K562 (cell line): ENCODE results near the gene TBXAS1. TPM values are rescaled to one million over a fixed set of nuclear protein-coding genes. Genes with fewer than 3 reads are reported as not detected.

Experiments
- BHLHE40 ChIP-seq: IDR thresholded peaks from 2 replicates; pipeline ENCODE4 v1.6.1; 2011; ENCODE audit warnings: low read length, improper control_type of control experiment
- BRCA1 ChIP-seq, 2 experiments: fragments of 450-650 bp in 1 of 2; sonication (generic) in 1 of 2; formaldehyde crosslinking in 1 of 2; IDR thresholded peaks; 2 replicates each; pipeline versions ENCODE4 v1.5.0 to v1.6.1; 2017 to 2020; ENCODE audit warnings: mild to moderate bottlenecking in 1 of 2, missing genetic modification reagents in 1 of 2
- CEBPB ChIP-seq: fragments of 450-650 bp; IDR thresholded peaks from 2 replicates; pipeline ENCODE4 v1.6.1; 2016; ENCODE audit warnings: missing genetic modification characterization, missing compliant biosample characterization
- CREM ChIP-seq: IDR thresholded peaks from 2 replicates; pipeline ENCODE4 v1.6.1; 2014; ENCODE audit warnings: antibody characterized with exemption, low read depth
- EP400 ChIP-seq: fragments of 450-650 bp; IDR thresholded peaks from 2 replicates; pipeline ENCODE4 v1.6.1; 2017; ENCODE audit warnings: antibody characterized with exemption, mild to moderate bottlenecking, moderate library complexity
- FOS ChIP-seq: IDR thresholded peaks from 3 replicates; pipeline ENCODE4 v1.6.1; 2011; ENCODE audit not compliant: insufficient read length; ENCODE audit errors: extremely low read depth
- GABPB1 ChIP-seq: sonication (generic); formaldehyde crosslinking; IDR thresholded peaks from 2 replicates; pipeline ENCODE4 v1.8.0; 2022; ENCODE audit warnings: mild to moderate bottlenecking, missing genetic modification reagents
- HDAC2 ChIP-seq: fragments of 450-650 bp; IDR thresholded peaks from 2 replicates; pipeline ENCODE4 v1.6.1; 2016; ENCODE audit warnings: mild to moderate bottlenecking
- HMG20B ChIP-seq: fragments of 250-450 bp; sonication (Bioruptor Pico); IDR thresholded peaks from 2 replicates; pipeline ENCODE4 v1.5.0; 2021; ENCODE audit warnings: mild to moderate bottlenecking
- HNRNPL ChIP-seq: fragments of 200-400 bp; formaldehyde crosslinking; IDR thresholded peaks from 2 replicates; pipeline ENCODE4 v1.6.1; 2017; ENCODE audit warnings: low read depth, mild to moderate bottlenecking, low read length
- NR1H2 ChIP-seq: sonication (generic); formaldehyde crosslinking; IDR thresholded peaks from 2 replicates; pipeline ENCODE4 v1.4.0; 2020; ENCODE audit warnings: mild to moderate bottlenecking, missing genetic modification reagents
- NR2C1 ChIP-seq, 2 experiments: fragments of 450-650 bp; IDR thresholded peaks; 2 replicates each; pipeline ENCODE4 v1.6.1; 2017; ENCODE audit warnings: mild to moderate bottlenecking in 2 of 2, antibody characterized with exemption in 1 of 2, inconsistent platforms in 1 of 2, missing compliant biosample characterization in 1 of 2, missing genetic modification characterization in 1 of 2
- PRMT5 ChIP-seq: sonication (generic); formaldehyde crosslinking; IDR thresholded peaks from 2 replicates; pipeline ENCODE4 v1.5.0; 2020; ENCODE audit warnings: missing genetic modification reagents
- RB1 ChIP-seq: fragments of 450-650 bp; IDR thresholded peaks from 2 replicates; pipeline ENCODE4 v1.6.1; 2017; ENCODE audit warnings: low read depth, mild to moderate bottlenecking
- RBM17 ChIP-seq: fragments of 200-400 bp; formaldehyde crosslinking; IDR thresholded peaks from 2 replicates; pipeline ENCODE4 v1.6.1; 2017; ENCODE audit warnings: low read depth, mild to moderate bottlenecking, low read length, borderline replicate concordance
- SIN3B ChIP-seq: fragments of 450-650 bp; IDR thresholded peaks from 2 replicates; pipeline ENCODE4 v1.6.1; 2017; ENCODE audit warnings: low read depth, mild to moderate bottlenecking, moderate library complexity
- SMC3 ChIP-seq: conservative IDR thresholded peaks from 2 replicates; pipeline ENCODE4 v1.6.1; 2011; ENCODE audit warnings: low read depth, low read length, improper control_type of control experiment; ENCODE audit not compliant: insufficient read depth
- SNIP1 ChIP-seq: fragments of 450-650 bp; IDR thresholded peaks from 2 replicates; pipeline ENCODE4 v1.7.1; 2017; ENCODE audit warnings: low read depth, mild to moderate bottlenecking
- TAL1 ChIP-seq: fragments of 450-650 bp; IDR thresholded peaks from 2 replicates; pipeline ENCODE4 v1.6.1; 2016; ENCODE audit warnings: mild to moderate bottlenecking
- TEAD4 ChIP-seq, 2 experiments: sonication (generic) in 1 of 2; formaldehyde crosslinking in 1 of 2; IDR thresholded peaks; 2 replicates each; pipeline versions ENCODE4 v1.6.1 to v1.8.0; 2012 to 2022; ENCODE audit warnings: borderline replicate concordance in 1 of 2, inconsistent platforms in 1 of 2, low read length in 1 of 2, mild to moderate bottlenecking in 1 of 2, missing genetic modification reagents in 1 of 2
- ZNF253 ChIP-seq: fragments of 250-450 bp; sonication (Bioruptor Pico); conservative IDR thresholded peaks from 2 replicates; pipeline ENCODE4 v1.6.1; 2021; ENCODE audit warnings: mild to moderate bottlenecking
- ZNF311 ChIP-seq: fragments of 250-450 bp; sonication (Bioruptor Pico); IDR thresholded peaks from 2 replicates; pipeline ENCODE4 v1.4.0; 2020; ENCODE audit warnings: mild to moderate bottlenecking, moderate library complexity
- ZNF518B ChIP-seq: fragments of 250-450 bp; sonication (Bioruptor Pico); IDR thresholded peaks from 2 replicates; pipeline ENCODE4 v1.5.0; 2021; ENCODE audit warnings: mild to moderate bottlenecking, moderate library complexity
- ZZZ3 ChIP-seq: fragments of 450-650 bp; IDR thresholded peaks from 2 replicates; pipeline ENCODE4 v1.6.1; 2016; ENCODE audit warnings: antibody characterized with exemption, mild to moderate bottlenecking, moderate library complexity
- polyA plus RNA-seq, 8 experiments: library from polyadenylated mRNA; depleted of rRNA in 4 of 8; stranded (reverse) in 5 of 8; unstranded in 3 of 8; fragments of >200 nt; fragmentation: Nextera tagmentation in 2 of 8; fragmentation: Illumina TruSeq in 1 of 8; extraction: Ambion mirVana in 2 of 8; extraction: Trizol in 1 of 8; gene quantifications; 2 replicates each; pipeline versions ENCODE4 v1.2.1 to v1.2.3, GENCODE V29; 2011 to 2014; ENCODE audit warnings: inconsistent platforms in 1 of 8, missing spikeins in 1 of 8
- total RNA-seq, 7 experiments: library from RNA; depleted of rRNA in 6 of 7; stranded (reverse); fragments of >200 nt in 6 of 7; fragmentation: Illumina TruSeq in 2 of 7; extraction: Trizol in 2 of 7; gene quantifications; 2 replicates each; pipeline versions ENCODE4 v1.2.1 to v1.2.3, GENCODE V29; 2011 to 2021; ENCODE audit warnings: low replicate concordance in 1 of 7
- TF ChIP-seq, protein P1 (sequence below): sonication (generic); IDR thresholded peaks from 2 replicates; pipeline ENCODE4 v1.6.1; 2016

Gene TBXAS1
- total and polyA plus RNA-seq, 9 of the 15 experiments (the other 6 are each of a cell fraction or from before 2014, with no cell fraction given) = 1.1 to 8.3 (median 1.9) TPM

DNA sequence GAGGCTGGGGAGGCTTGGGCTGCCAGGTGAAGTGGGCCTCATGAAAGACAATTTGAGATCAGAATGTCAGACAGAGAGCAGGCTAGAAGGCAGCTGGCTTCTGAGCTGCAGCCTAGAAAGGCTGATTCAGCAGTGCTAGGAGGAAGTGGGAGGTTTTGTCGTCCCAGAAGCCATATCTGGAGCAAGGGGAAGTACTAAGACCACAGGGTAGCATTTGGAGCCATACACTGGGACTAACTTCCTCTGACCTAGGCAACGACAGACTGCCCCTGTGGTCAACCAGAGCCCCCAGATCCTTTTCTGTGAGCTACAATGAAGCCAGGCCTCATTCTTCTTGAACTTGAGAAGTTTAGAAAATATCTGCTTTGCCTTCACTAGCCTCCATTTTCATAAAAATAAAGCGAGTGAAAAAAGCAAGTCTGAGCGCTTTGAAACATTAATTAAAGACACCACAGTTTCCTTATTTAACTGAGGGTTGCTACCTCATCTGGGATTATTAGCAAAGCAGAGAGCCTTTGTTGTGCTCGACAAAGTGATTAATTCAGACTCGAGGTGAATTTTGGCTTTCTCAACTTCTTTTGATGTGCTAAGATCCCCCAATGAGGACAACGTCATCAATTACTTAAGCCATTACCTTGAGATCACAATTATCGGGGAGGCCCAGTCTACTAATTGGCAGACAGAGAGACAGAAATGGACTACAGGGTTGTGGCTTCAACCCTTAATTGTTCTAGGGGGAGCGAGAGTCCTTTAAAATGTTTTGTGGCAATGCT, 26.6 kb downstream of the TBXAS1 start (continued):
- TF ChIP-seq SIN3B (no peak), ZNF253 (0 out of 2 replicates have a peak, but pooled peaks have one; percentile 11), RB1 (no peak), RBM17 (no peak), ZNF311 (no peak), SMC3 (no peak), CREM (peak; percentile 45; the same call in 1 of the 2 replicates), NR1H2 (CRISPR knock-in tag) (no peak), PRMT5 (no peak), HMG20B (CRISPR knock-in tag) (no peak; the same call in 1 of the 2 replicates), HNRNPL (no peak), HDAC2 (peak; percentile 34; the same call in 1 of the 2 replicates), EP400 (no peak), GABPB1 (CRISPR knock-in tag) (peak; percentile 73), TAL1 (no peak), CEBPB (tag) (no peak), BRCA1 (IDR thresholded peaks at IDR 0.05) (no peak), BRCA1 (CRISPR knock-in tag; IDR thresholded peaks at IDR 0.05) (no peak), ZNF518B (CRISPR knock-in tag) (no peak), NR2C1 (IDR thresholded peaks at IDR 0.05) (no peak), NR2C1 (tag; IDR thresholded peaks at IDR 0.05) (peak; percentile 52; the same call in 1 of the 2 replicates), BHLHE40 (no peak), ZZZ3 (no peak), SNIP1 (no peak), TEAD4 (IDR thresholded peaks at IDR 0.05; ENCODE audit: low read length) (no peak; the same call in 1 of the 2 replicates), TEAD4 (CRISPR knock-in tag; IDR thresholded peaks at IDR 0.05; ENCODE audit: borderline replicate concordance) (no peak), FOS (no peak)
- TF ChIP-seq, protein P1, sequence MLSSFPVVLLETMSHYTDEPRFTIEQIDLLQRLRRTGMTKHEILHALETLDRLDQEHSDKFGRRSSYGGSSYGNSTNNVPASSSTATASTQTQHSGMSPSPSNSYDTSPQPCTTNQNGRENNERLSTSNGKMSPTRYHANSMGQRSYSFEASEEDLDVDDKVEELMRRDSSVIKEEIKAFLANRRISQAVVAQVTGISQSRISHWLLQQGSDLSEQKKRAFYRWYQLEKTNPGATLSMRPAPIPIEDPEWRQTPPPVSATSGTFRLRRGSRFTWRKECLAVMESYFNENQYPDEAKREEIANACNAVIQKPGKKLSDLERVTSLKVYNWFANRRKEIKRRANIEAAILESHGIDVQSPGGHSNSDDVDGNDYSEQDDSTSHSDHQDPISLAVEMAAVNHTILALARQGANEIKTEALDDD = peak; percentile 67; the same call in 1 of the 2 replicates
